Fibroblast of pulmonary artery (primary cell): ENCODE data around the gene MUL1.
"Not testable (repeated sequence)": the region's sequence is repeated elsewhere in the genome, so short reads cannot be mapped to it uniquely, and the experiment has no call there.

Experiments used
- DNase-seq: peaks from one replicate; pipeline ENCODE4 v3.0.0-alpha.2; 2010; ENCODE audit warnings: low read depth
- H3K4me3 ChIP-seq: replicated peaks from 2 replicates; pipeline ENCODE4 v1.5.1; 2011; ENCODE audit warnings: low read depth, mild to moderate bottlenecking, control low read depth, low read length, moderate library complexity
- TF ChIP-seq, protein P1 (sequence below): IDR thresholded peaks from 2 replicates; pipeline ENCODE4 v1.5.1; 2011; ENCODE audit warnings: mild to moderate bottlenecking, control low read depth, low read length, inconsistent platforms; ENCODE audit errors: missing control alignments

Gene MUL1

DNA sequence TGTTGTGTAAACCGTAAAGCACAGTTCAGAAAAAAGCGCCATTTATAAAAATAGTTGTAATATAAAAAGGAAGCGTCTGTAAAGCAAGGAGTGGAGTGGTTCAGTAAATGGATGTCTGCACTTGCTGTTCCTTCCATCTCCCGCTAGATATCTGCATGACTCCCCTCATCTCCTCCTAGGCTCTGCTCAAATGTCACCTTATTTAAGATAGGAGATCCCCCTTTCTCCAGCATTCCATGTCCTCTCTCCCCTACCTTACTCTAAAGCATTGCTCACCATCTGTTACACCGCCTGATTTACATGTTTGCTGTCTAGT is 745 bp downstream of the MUL1 start:
- H3K4me3 ChIP-seq: peak overlapping the region; percentile 98
- TF ChIP-seq, protein P1, sequence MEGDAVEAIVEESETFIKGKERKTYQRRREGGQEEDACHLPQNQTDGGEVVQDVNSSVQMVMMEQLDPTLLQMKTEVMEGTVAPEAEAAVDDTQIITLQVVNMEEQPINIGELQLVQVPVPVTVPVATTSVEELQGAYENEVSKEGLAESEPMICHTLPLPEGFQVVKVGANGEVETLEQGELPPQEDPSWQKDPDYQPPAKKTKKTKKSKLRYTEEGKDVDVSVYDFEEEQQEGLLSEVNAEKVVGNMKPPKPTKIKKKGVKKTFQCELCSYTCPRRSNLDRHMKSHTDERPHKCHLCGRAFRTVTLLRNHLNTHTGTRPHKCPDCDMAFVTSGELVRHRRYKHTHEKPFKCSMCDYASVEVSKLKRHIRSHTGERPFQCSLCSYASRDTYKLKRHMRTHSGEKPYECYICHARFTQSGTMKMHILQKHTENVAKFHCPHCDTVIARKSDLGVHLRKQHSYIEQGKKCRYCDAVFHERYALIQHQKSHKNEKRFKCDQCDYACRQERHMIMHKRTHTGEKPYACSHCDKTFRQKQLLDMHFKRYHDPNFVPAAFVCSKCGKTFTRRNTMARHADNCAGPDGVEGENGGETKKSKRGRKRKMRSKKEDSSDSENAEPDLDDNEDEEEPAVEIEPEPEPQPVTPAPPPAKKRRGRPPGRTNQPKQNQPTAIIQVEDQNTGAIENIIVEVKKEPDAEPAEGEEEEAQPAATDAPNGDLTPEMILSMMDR: no peak
- no peak for DNase-seq

DNA sequence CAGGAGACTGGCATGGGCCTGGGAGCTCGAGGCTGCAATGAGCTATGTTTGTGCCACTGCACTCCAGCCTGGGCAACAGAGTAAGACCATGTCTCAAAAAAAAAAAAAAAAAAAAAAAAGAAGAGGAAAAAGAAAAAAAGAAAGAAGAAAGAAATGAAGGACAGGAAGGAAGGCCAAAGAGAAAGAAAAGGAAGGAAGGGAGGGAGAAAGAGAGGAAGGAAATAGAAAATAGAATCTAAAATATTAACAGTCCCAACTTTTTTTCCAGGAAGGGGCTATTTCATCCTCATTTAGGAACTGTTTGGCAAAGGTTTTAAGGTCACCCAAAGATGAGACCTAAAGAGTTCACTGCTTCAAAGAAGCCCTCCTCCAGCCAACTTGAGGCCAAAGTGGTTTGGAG is 2.5 kb downstream of the MUL1 start:
- TF ChIP-seq, protein P1: no peak
- no peak overlapping the region for H3K4me3 ChIP-seq
- no peak for DNase-seq

GRCh38 chr1:20500716-20501115 is 7.2 kb downstream of the MUL1 start:
- no peak overlapping the region for H3K4me3 ChIP-seq
- TF ChIP-seq, protein P1: no peak
- no peak for DNase-seq

DNA sequence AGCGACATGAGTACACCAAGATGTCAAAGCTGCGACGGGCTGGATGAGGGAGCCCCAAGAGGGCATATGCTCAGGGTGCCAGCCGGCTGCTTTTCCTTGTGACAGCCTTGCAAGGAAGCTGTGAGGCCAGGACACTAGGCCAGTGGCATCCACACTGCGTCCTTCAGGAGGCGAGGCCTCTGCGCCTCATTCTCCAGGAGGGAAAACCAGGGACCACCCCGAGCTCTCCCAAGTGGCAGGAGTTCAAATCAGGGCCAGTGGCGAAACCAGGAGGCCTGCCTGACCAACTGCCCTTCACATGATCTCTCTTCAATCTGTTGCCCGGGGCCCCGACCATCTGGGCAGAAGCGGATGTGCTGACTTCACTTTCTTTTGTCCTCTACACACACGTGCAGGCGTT is 8.2 kb downstream of the MUL1 start:
- no peak for DNase-seq
- TF ChIP-seq, protein P1: no peak
- no peak overlapping the region for H3K4me3 ChIP-seq

DNA sequence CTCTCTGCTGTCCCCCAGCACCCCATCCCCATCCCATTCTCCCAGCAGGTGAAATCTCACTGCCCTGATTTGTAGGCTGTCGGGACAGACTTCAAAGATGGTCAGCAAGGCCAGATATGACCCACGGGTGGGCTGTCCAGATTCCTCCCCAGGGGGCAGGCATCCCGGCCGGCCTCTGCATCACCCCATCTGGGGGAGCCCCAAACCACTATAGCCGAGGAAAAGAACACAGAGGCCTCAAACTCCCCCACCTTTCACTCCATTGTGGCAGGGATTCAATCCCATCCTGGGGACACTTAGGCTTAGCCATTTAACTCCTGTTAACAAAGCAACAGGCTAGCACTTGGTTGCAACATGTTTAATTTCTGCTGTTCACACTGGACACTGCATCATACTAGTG is 8.8 kb downstream of the MUL1 start:
- TF ChIP-seq, protein P1: no peak
- H3K4me3 ChIP-seq: no peak overlapping the region
- no peak for DNase-seq

GRCh38 chr1:20498116-20498515 is 9.8 kb downstream of the MUL1 start:
- DNase-seq: no peak
- H3K4me3 ChIP-seq: no peak overlapping the region
- TF ChIP-seq, protein P1: no peak

DNA sequence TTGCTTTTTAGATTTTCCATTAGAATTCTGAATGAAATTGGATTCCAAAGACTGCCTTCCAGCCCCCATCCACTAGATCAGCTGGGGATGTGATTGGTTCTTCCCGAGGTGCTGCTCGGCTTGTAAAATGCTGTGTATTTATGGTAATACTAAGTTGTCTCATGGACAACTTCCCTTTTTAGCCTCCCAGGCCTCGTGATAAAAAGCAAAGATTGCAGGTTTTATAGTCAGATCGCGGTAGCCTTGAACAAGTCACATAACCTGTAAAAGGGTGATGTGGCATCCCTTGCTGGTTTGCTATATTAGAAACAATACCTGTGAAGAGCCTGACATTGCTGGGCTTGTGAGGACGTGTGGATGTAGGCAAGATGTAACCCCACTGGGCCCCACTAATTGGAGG is 10.4 kb downstream of the MUL1 start:
- TF ChIP-seq, protein P1: no peak
- no peak overlapping the region for H3K4me3 ChIP-seq
- DNase-seq: no peak

DNA sequence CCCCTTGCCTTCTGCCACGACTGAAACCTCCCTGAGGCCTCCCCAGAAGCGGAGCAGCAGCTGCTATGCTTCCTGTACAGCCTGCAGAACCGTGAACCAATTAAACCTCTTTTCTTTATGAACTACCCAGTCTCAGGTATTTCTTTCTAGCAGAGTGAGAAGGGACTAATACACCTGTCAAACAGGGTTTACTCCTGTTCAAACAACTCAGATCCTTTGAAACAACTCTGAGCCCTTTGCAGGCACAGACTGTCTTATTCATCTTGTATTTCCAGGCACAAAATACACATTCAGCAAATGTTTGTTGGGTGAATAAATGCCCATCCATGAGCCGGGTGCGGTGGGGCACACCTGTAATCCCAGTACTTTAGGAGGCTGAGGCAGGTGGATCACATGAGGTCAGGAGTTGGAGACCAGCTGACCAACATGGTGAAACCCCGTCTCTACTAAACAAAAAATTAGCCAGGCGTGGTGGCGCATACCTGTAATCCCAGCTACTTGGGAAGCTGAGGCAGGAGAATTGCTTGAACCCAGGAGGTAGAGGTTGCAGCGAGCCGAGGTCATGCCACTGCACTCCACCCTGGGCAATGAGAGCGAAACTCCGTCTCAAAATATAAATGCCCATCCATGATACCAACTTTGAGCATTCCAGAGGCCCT is 11.1 kb downstream of the MUL1 start:
- DNase-seq: not testable (repeated sequence)

More for the DNA sequence above, 11.1 kb downstream of the MUL1 start:
- not testable (repeated sequence) for H3K4me3 ChIP-seq
